SW480 (cell line): Measurements from ENCODE around the gene KIAA0930.
"Not testable (repeated sequence)": the region's sequence is repeated elsewhere in the genome, so short reads cannot be mapped to it uniquely, and the experiment has no call there.

Source experiments
- DNase-seq: peaks from one replicate; pipeline ENCODE4 v3.0.0-alpha.2; 2016; ENCODE audit warnings: low spot score

KIAA0930 gene

DNA sequence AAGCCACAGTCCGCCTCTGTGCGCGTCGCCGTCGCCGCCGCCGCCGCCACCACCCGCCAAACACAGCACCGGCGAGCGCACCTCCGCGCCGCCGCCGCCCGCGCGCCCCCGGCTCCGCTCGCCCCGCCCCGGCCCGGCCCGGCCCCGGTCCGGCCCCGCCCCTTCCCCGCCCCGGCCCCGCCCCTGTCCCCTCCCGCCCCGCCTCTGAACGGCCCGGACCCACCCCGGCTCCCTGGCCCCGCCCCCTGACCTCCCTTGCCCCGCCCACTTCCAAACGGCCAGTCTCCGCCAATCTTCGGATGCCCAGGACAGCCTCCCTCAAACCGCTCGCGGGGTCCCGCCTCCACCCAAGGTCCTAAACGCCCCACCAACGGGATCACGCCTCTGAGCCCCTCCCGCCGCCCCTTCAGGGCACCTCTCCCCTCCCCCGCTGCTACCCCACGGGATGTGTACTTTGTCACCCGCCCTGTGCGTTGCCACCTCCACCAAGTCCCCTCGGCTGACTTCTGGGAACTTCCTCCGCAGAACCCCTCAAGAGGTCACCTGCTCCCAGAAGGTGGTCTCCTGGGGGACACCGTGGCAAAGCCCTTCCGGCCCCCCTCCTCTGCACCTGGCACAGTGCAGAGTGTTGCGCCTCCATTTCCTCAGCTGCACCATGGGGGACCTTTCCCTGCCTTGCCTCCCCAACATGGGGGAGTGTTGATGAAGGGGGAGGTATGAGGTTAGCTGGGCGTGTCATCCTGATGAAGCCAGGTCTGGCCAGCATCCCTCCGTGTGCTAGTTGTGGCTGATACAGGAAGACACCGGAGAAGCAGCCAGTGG, at the start of gene KIAA0930:
TSS of gene KIAA0930 (minus strand) at position 85 of the 822 bp plus-strand sequence. CDS start 191 bp downstream, outside the sequence.
- peak; percentile 63 for DNase-seq

DNA sequence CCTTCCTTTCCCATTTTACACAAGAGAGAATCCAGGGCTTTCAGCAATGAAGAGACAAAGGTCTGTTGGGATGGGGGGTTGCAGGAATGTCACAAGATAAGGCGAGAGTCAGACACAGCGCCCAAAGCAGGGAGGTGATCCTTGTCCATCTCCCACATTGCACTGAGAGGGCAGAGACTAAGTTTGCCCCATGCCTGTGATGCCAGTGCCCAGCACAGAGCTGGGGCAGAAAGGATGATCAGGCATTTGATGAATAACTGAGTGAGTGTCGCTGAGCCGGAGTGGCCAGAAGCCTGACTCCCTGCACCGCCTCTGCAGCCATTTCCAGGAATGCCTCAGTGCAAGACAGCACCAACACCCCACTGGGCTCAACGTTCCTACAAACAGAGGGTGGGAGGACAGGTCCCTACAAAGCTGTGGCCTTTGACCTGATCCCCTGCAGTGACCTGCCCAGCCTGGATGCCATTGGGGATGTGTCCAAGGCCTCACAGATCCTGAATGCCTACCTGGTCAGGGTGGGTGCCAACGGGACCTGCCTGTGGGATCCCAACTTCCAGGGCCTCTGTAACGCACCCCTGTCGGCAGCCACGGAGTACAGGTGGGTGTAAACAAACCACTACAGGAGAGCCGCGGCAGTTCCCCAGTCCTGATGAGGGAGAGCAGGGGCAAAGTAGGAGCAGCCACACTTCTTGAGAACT, 46.3 kb upstream of the KIAA0930 start:
- no peak for DNase-seq

DNA sequence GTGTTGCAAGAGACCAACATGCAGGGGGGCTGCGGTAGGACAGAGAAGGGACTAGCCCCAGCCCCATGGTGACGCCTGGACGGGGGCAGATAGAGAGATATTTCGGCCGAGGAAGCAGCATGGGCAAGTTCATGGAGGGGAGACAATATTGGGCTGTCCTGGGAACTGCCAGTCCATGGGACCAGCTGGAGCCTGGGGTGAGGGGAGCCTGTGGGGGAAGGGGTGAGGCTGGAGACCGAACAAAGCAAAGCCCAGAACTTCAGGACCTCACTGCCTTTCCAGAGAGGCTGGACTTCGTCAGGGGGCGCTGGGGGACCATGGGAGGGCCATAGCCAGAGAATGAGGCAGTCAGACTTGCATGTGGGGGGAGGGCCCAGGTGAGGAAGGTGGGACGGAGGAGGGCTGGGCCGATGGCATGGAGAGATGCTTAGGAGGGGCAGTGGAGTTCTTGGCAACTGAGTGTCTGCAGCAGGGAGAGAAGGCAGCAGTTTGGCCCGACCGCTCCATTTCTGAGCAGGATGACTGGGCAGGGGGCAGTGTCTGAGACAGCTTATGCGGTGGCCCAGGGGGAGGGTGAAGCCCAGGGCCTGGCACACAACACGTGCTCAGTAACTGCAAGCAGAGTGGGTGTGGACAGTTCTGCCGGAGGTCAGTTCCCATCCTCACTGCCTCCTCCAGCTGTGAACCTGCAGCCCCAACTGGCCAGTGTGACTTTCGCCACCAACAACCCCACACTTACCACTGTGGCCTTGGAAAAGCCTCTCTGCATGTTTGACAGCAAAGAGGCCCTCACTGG, 44.8 kb upstream of the KIAA0930 start:
- DNase-seq, result no peak

DNA sequence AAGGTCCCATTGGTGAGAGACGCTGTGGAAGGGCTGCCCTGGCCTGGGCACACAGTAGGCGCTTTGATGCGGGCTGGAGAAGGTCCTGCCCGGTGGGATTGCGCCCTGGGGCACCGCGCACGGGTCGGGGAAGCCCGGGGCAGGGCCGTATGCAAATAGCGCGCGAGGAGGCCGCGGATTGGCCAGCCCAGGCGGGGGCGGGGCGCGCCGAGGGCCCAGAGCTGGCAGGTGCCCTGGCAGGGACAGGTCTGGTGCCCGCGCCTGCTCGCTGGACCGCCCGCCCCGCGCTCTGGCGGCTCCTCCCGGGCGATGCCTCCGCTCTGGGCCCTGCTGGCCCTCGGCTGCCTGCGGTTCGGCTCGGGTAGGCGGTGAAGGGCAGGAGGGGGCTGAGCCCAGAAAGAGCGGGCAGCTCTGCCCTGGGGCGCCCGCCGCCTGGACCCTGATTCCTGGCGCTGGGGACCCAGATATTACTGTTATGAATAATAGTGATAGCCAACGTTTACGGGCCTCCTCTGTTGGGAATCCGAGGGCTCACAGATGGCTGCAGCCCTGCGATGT, 44.1 kb upstream of the KIAA0930 start, which contains the start of gene UPK3A:
TSS of gene UPK3A (plus strand) at position 245 of the 558 bp plus-strand sequence. CDS start at position 310, 65 bp downstream.
- peak; percentile 62 for DNase-seq

GRCh38 chr22:45281010-45281409, 40.3 kb upstream of the KIAA0930 start:
- DNase-seq, result no peak

GRCh38 chr22:45280587-45280980, 39.9 kb upstream of the KIAA0930 start:
- DNase-seq, result no peak

GRCh38 chr22:45278125-45278524, 37.4 kb upstream of the KIAA0930 start:
- DNase-seq, result no peak

GRCh38 chr22:45277720-45278119, 37.0 kb upstream of the KIAA0930 start:
- not testable (repeated sequence) for DNase-seq

DNA sequence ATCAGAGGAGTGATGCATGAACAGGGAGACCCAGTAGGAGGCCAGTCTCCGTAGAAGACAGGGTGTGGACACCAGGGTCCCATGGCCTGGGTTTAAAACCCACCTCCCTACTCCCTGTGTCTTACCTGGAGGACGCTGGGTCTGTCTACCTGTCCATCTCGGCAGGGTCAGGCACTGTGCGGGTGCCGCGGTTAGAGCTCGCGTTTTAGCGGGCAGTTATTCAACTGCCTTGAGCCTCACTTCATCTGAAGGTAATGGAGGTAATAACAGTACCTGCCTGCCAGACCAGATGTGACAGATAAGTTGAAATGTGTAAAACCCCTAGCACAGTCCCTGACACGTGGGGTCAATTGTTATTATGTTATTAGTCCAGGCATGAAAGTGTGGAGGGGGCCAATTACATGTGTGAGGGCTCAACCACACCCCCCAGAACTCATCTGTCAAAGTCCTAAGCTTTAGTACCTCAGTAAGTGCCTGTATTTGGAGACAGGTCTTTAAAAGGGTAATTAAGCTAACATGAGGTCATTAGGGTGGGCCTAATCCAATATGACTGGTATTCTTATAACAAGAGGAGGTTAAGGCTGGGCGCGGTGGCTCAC, 35.9 kb upstream of the KIAA0930 start:
- no peak for DNase-seq

DNA sequence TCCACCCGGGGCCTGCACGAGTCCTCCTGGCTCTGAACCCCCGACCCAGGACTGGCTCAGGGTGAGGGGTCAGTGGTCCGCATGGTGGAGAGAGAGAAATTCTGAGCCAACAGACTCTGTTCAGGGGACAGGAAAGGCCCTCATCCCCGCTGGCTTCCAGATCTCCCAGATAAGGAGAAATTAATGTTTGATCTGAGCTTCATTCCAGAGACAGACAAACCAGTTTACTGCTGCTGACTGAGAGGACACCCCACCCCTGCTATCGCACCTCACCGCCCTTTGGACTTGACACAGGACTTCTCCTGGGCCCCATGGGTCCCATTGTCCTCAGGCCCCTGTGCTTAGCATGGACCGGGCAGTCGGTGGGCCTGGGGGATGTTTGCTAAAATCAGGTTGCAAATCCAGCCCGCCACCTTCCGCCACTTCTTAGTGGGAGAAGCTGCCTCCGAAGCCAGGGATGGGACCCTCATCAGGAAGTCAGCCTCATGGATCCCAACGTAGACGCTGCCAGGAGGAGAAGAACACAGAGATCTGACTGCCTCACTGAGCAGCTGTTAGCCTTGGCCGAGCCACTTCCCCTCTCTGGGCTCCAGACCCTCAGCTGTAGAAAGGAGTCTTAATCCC, 32.9 kb upstream of the KIAA0930 start:
- no peak for DNase-seq

GRCh38 chr22:45272498-45272897, 31.8 kb upstream of the KIAA0930 start:
- DNase-seq, result no peak

DNA sequence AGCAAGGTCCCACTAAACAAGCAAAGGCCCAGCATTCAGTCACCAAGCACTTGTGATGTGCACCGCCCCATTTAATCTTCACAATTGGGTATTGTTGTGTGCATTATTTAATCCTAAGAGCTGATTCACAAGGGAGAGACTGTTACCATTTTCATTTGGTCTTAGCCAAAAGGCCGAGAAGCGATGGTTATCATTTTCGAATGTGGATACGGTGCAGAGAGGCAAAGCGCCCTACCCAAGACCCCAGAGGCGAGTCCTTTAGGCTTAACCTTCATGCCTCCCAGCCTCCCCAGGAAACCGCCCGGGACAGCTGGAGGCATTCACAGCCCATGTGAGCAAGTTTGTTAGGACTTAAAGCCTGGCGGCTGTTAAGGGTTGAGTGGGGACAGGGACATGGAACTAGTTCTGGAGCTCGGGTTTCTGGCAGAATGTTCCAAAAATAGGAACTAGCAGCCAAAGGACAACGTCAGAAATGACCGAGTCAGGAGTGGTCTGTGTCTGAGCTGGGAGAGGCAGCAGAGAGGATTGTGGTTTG, 31.0 kb upstream of the KIAA0930 start:
- no peak for DNase-seq

DNA sequence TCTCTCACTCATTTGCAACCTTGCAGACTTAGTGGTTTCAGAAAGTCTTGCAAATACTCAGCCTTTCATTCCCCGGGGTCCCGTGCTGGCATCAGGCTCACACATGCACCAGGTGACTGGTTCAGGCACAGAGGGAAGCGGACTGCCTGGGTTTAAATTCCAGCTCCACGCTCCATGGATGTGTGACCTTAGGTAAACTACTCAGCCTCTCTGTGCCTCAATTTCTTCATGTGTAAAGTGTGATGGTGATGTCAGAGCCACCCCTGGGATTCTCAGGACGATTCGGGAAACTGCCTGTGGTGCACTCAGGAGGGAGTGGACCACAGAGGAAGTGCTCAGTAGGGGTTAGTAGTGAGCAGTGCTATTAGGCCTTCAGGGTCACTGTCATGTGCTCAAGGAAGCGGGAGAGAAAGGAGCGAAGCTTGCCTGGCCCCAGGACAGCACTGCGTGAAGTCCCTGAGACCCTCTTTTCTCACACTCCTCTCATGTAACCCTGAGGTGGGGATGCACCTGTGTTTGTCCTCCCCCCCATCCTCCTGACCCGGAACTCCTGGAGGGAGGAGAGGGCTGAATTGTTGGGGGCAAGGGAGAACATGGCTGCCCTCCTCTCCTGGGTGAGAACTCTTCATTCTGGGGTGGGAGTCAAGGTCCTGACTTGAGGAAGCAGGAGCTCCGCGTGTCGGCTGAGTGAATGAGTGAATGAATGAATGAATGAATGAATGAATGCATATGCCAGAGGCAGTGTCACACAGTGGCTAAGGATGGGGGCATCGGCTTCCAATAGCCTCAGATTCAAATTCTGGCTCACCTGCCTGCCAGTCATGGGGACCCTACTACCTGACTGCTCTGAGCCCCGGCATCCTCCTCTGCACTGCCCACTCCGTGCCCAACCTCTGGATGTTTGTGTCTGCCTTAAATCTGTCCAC, 29.7 kb upstream of the KIAA0930 start:
- no peak for DNase-seq

DNA sequence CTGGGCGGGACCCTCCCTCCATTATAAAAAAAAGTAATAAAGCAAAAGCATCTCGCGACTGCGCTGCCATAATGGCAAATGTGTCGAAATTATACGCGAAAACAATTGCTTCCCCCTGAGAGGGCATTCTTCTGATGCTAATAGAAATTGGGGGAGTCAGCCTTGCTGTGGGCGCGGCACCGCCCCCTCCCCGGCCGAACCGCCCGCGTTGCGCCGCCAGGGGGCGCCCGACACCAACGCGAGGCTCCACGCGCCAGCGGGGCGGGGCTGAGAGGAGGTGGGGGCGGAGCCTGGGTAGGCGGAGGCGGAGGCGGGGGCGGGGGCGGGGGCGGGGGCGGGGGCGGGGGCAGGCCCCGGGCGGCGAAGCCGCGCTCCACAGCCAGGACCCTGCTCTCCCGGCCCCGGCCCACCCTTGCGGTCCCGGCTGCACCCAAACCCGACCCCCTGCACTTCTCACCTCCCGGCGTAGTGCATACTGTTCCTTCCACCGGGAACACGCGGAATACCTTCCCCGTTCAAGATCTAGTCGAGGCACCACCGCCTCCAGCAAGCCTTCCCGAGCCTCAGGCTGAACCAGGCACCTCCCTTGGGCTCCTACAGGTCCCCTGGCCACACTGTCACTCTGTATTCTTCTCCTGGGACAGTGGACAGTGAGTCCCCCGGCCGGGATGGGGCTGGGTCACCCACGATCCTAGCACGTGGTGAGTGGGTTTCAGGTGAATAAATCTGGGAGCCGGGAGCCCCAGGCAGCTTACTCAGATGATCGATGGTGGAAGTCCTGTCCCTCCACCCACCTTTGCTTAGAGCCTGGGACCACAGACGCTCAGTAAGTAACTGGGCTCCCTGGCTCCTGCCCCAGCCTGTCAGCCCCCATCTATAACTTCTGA, 28.5 kb upstream of the KIAA0930 start:
- DNase-seq, result peak; percentile 28

DNA sequence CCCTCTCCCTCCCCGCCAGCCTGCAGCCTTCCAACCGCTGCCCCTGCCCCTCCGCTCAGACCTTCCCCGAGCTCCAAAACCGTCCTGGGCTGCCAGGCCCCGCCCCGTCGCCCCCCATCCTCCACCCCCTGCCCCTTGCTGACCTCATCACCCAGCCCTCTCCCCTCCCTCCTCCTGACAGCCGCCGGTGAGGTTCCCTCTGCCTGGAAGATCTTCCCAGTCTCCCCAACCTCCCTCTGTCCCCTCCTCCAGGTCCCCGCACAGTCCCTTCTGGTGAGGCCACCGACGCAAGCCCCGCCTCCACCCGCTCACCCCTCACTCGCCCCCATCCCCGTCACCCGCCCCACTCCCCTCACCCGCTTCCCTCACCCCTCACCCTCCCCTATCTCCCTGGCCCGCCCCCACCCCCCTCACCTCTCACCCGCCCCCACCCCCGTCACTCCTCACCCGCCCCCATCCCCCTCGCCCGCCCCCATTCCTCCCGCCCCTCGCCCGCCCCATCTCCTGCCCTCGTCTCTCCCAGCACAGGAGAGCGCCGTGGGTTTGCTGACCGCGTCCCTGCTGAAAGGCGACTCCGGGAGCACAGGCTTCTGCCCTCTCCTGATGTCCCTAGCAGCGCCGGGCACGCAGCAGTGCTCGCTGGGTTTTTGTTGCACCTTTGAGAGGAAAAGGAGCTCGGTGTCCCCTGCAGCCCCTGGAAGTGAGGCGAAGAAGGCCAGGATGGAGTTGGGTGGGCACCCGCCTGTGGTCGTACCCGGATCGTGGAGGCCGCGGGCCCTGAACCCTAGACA, 27.7 kb upstream of the KIAA0930 start:
- DNase-seq, result peak; percentile 34

GRCh38 chr22:45265535-45265934, 24.8 kb upstream of the KIAA0930 start:
- no peak for DNase-seq

DNA sequence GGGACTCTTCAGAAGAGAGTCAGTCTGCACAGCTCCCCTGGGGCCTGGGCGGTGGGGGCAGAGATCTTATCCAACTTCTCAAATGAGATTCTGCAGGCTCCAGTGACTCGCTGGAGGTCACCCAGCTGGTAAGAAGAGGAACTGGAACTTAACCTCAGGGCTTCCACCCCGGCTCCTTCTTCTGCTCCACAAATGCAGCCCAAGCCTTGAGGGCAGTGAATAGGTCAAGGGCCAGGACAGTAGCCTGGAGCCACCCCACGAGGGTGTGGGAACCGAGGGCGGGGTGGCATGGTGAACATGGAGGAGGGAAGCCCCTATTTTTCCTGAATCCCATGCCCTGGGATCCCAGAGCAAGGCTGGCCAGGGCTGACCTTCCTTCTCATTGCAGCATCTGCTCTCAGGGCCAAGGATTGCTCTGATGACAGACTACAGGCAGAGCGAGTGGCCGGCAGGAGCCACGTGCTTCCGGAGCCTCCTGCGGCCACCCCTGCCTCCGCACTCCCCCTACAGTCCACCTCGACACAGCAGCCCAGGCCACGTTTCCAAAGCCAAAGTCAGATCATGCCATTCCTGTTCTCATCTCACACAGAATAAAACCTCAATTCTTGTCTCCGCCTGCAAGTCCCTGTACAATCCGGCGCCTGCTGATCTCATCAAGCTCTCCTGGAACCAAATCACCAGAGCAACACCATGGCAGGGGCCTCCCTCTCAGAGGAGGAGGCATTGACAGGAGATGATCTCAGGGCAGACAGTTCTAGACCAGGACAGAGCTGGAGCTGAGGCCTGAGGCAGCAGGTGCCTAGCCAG, 23.0 kb upstream of the KIAA0930 start:
- DNase-seq, result peak; percentile 77
